Stimulated activated CD4-positive, alpha-beta T cell treated with anti-CD3 and anti-CD28 coated beads, Interleukin-1b, Interleukin-23, amount 100 ng/mL, for 48 hours (primary cell): ENCODE data around the gene ZNF221.

ENCODE experiments used
- DNase-seq: peaks from one replicate; pipeline ENCODE4 v3.0.0-alpha.2; 2020

ZNF221 gene

DNA sequence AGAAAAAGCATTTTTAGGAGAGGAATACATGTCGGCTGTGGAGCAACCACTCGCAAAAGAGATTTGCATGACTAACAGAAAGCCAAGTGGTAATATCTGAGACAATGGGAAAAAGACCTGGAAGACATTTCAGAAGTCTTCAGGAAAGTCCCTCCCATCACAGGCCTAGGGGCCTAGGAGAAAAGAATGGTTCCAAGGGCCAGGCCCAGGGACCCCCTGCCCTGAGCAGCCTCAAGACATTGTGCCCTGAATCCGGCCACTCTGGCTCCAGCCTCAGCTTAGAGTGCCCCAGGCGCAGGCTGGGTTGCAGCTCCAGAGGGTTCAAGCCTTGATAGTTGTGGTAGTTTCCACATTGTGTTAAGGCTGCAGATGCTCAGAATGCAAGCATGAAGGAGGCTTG, 9.4 kb downstream of the ZNF221 start:
- no peak for DNase-seq

DNA sequence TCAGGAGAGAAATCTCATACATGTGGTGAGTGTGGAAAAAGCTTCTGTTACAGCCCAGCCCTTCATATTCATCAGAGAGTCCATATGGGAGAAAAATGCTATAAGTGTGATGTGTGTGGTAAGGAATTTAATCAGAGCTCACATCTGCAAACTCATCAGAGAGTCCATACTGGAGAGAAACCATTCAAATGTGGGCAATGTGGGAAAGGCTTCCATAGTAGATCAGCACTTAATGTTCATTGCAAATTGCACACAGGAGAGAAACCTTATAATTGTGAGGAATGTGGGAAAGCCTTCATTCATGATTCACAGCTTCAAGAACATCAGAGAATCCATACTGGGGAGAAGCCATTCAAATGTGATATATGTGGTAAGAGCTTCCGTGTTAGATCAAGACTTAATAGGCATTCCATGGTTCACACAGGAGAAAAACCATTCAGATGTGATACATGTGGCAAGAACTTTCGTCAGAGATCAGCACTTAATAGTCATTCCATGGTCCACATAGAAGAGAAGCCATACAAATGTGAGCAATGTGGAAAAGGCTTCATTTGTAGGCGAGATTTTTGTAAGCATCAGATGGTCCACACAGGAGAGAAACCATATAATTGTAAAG, 15.2 kb downstream of the ZNF221 start:
- no peak for DNase-seq

DNA sequence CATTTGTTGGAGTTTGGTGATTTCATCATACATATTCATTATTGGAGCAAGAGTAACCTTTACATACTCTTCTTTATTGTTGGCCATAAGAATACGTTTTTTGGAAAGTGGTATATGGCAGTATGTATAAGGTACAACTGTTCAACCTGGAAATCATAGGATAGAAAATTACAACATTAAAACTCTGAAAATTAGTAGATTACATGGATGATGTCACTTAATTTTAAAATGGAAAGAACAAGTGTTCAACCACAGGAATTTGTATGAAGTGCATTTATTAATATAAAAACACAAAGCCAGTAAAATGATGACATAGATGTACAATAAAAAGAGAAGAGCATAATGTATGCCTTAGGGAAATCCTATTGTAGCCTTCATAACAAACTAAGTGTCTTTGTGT, 25.7 kb downstream of the ZNF221 start:
- DNase-seq, result no peak

DNA sequence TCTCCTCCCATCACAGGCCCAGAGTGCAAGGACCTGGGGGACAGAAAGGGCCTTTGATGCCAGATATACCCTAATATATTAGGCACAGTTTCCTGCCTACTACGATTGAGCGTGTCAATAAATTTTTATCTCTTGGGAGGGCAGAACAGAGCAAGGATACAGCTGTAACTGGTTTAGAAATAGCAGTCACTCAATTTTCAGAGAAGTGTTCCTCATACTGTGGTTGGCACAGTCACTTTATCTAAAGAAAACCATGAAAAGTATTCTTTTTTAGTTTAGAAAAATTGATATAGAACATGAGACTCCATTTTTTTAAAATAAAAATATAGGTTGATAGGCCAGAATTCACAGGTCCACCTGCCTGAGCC, 32.5 kb downstream of the ZNF221 start:
- DNase-seq, result no peak

DNA sequence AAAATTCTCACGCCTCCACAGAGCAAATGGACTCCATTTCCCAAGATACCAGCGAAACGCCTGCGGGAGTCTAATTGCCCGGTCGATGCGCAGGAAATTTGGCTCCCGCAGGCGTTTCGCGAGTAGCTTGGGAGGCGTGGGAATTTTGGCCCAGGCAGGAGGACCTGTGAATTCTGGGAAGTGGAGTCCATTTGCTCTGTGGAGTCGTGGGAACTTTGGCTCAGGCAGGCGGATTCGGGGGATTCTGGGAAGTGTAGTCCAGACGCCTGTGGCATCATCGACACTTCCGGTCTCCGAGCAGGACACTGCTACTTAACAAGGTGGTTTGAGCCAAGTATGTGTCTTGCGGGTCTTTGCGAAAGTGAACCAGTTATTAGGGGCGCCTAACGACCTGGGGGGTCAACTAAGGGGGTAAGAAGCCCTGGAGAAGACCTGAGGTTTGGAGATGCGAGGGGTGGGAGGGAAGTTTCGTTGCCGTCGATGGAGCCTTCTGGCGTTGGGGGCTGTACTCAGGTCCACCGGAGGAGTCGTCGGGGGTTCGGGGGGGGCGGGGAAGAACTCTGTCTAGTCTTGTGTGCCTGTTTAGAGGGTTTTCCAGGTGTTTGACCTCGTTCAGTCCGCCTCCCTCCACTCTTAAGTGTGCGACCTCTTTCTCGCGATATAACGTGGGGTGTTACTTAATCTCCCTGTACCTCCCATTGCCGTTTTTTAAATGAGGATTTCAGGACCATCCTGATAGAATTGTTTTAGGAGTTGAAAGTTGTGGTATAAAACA, 33.1 kb downstream of the ZNF221 start, which contains the start of gene ZNF155:
ZNF155 (plus strand) TSS at position 277 of the 775 bp plus-strand sequence. CDS start 4,356 bp downstream, outside the sequence.
- peak; percentile 75 for DNase-seq

DNA sequence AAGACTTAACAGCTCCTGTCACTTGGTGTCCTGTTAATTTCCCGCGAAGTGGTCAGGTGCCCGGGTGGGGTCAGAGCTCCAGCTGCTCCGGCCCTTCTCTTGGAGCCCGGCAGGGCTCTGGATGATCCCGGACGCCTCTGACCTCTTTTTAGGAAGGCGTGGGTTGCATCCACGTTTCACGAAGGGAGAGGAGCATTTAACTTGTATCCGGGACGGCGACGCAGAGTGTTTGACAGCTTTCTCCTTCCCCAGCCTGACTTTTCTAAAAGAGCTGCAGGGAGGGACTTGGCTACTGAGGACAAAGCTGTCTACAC, 33.6 kb downstream of the ZNF221 start:
- DNase-seq, result no peak

DNA sequence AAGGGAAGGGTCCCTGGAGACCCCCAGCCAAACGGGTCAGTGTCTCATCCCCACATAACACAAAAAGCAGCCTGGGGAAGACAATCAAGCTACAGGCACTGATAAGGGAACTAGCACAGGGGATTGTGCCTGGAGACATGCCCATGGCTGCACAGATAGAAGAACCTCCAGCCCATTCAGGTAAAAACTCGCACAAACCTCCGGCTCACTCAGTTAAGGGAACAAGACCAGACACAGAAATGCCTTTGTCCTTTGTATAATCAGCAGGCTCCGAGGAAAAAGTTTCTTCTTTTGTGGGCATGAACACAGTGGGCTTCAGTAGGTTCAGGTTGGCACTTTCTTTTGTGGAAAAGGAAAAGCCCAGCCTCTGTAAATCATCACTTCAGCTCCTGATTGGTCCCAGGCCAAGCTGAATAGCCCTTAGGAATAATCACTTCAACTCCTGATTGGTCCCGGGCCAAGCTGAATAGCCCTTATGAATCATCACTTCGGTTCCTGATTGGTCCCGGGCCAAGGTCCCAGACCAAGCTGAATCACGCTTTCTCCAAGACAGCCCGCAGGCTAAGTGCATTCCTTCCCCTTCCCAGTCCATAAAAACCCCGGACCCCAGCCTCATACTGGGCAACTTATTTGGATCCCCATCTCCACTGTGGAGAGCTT, 46.7 kb downstream of the ZNF221 start:
- no peak for DNase-seq

DNA sequence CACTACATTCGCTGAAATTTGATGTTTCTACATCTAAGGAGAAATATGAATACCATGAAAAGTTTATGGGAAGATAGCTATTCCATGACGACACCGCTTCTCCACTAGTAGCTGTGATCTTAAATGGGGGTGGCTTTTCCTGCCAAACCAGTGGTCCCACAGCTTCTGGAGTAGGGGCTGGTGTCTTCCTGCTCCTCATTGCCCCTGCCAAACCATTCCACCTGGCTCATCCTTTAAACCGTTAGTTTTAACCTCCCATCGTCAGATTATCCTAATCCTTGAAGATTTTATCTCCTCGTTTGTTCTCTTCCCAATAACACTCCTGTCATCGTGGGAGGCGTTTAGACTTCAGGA, 51.2 kb downstream of the ZNF221 start:
- DNase-seq, result no peak

DNA sequence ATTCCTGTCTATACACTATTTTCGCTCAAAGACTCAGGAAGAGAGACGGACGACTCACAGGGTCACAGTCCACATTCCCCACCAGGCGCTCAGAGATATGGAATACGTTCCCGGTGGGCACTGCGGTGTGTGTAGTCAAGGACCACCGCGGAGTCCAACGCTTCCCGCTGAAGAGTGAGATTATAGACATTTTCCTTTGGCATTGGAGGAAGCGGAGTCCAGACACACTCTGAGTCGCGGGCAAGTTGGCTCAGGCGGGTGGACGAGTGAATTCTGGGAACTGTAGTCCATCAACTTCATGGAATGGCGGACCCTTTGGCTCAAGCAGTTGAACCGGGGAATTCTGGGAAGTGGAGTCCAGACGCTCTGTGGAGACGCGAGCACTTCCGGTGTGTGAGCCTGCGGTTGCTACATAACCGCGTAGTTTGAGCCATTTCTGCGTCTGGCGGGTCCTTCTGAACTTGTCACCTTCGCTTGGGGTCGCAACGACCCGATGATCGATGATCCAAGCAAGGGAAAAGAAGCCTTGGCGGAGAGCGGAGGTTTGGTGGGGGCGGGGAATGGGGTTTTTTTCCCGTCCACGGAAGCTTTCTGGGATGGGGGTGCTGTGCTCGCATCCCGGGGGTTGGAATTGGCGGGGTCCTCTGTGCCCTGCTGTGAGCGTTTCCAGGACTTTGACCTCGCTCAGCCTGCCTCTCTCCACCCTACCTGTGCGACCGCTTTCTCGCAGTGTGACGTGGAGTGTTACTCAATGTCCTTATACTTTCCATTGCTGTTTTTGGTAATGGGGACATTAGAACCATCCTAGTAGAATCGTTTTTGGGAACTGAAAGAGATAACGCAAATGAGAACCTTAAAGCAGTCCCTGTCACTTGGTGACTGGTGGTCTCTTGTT, 51.8 kb downstream of the ZNF221 start, which contains the start of gene ZNF230:
ZNF230 (plus strand) TSS at position 392 of the 895 bp plus-strand sequence. CDS start 4,122 bp downstream, outside the sequence.
- peak; percentile 87 for DNase-seq

DNA sequence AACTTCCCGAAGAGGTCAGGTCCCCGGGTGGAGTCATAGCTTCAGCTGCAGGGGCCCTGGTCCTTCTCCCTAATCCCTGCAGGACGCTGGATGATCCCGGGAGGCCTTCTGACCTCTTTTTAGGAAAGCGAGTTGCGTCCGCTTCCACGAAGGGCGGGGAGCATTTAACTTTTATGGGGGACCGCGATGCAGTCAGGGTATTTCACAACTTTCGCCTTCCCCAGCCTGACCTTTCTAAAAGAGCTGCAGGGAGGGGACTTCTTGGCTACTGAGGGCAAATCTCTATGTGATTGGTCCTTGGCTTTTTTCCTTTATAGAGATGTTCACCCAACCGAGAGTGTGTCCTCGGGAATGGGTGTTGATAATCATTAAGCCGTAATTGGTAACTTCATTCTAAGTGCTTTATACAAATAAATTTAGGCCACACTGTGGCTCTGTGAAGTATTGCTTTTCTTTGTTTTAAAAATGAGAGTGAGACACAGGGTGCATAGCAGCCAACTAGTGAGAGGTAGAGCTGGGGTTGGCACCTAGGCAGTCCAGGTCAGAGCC, 52.5 kb downstream of the ZNF221 start:
- no peak for DNase-seq

DNA sequence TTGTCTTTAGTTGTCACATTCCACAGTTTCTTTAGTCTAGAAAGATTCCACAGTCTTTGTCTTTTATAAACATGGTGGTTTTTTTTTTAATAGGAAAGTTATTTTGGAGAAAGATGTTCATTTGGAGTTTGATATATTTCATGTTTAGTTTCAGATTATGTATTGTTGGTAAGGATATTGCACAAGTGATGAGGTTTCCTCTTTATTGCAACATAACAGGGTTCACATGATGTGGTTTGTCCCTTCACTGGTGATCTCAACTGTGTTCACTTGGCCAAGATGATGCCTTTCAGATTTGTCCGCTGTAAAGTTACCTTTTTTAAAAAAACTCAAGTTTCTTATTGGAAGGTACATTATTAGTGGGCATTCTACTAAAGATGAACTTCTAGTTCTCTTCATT, 54.9 kb downstream of the ZNF221 start:
- DNase-seq, result no peak

DNA sequence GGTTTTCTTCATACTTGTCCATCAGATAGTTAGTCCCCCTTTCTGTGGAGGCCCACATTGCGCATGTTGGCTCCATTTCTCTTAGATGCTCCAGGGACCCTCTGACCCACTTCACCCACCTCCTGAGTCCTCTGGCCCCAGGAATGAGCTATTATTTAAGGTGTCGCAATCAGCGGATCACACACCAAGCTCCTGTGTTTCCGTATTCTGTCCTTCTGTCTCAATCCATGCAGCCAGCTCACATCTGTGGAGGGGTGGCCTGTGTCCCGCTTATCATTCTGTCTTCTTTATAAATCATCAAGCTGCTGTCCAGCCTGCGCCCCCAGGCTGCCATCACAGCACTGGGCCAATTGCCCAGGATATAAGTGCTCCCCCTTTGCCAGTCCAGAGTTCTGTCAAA, 56.4 kb downstream of the ZNF221 start:
- DNase-seq, result no peak

DNA sequence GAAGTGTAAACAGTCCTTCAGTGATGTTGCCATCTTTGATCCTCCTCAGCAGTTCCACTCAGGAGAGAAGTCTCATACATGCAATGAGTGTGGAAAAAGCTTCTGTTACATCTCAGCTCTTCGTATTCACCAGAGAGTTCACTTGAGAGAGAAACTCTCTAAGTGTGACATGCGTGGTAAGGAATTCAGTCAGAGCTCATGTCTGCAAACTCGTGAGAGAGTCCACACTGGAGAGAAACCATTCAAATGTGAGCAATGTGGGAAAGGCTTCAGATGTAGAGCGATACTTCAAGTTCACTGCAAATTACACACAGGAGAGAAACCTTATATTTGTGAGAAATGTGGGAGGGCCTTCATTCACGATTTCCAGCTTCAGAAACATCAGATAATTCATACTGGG, 59.4 kb downstream of the ZNF221 start:
- DNase-seq, result no peak
